DND-41 (cell line): ENCODE results near the gene NBEA.

ENCODE experiments used
- ATAC-seq: fragments of 200-7000 bp; cut with Tn5 transposase; 3 replicates; pipeline ENCODE4 v1.9.1; 2021; ENCODE audit warnings: low read depth; ENCODE audit not compliant: insufficient read depth
- DNase-seq: peaks from one replicate; pipeline ENCODE4 v3.0.0-alpha.2; 2020
- H2AFZ ChIP-seq: 2 replicates; pipeline ENCODE4 v1.6.0; 2012; ENCODE audit warnings: low read depth, low read length
- H3K27ac ChIP-seq: 2 replicates; pipeline ENCODE4 v1.5.1; 2012; ENCODE audit warnings: low read length, inconsistent platforms
- H3K27me3 ChIP-seq: fragments of 200-600 bp; sonication (generic); 2 replicates; pipeline ENCODE4 v1.6.0; 2012; ENCODE audit warnings: low read length, mild to moderate bottlenecking, inconsistent platforms; ENCODE audit not compliant: insufficient read depth, poor library complexity
- H3K36me3 ChIP-seq: 2 replicates; pipeline ENCODE4 v1.5.1; 2012; ENCODE audit warnings: low read length, inconsistent platforms; ENCODE audit not compliant: insufficient read depth
- H3K4me1 ChIP-seq: 2 replicates; pipeline ENCODE4 v1.5.1; 2012; ENCODE audit warnings: mild to moderate bottlenecking, low read length; ENCODE audit not compliant: insufficient read depth
- H3K4me2 ChIP-seq: 2 replicates; pipeline ENCODE4 v1.6.0; 2012; ENCODE audit warnings: mild to moderate bottlenecking, moderate library complexity, low read length, inconsistent platforms; ENCODE audit not compliant: insufficient read depth
- H3K4me3 ChIP-seq, 2 experiments: fragments of 200-600 bp in 1 of 2; shearing (Covaris generic) in 1 of 2; 2 replicates each; pipeline ENCODE4 v1.5.1; 2012 to 2016; ENCODE audit warnings: inconsistent platforms in 2 of 2, low read length in 2 of 2, mild to moderate bottlenecking in 2 of 2, low read depth in 1 of 2, moderate library complexity in 1 of 2
- H3K79me2 ChIP-seq: 2 replicates; pipeline ENCODE4 v1.6.0; 2012; ENCODE audit warnings: low read length, inconsistent platforms; ENCODE audit not compliant: insufficient read depth
- H3K9ac ChIP-seq: 2 replicates; pipeline ENCODE4 v1.6.0; 2012; ENCODE audit warnings: low read depth, mild to moderate bottlenecking, inconsistent platforms, low read length, moderate library complexity
- H3K9me3 ChIP-seq: 2 replicates; pipeline ENCODE4 v1.5.1; 2012; ENCODE audit warnings: low read length, moderate library complexity, mild to moderate bottlenecking, inconsistent platforms; ENCODE audit not compliant: insufficient read depth, severe bottlenecking
- H4K20me1 ChIP-seq: 2 replicates; pipeline ENCODE4 v1.6.0; 2012; ENCODE audit warnings: low read length; ENCODE audit not compliant: insufficient read depth
- CTCF ChIP-seq: IDR thresholded peaks from 2 replicates; pipeline ENCODE4 v1.5.1; 2012; ENCODE audit warnings: borderline replicate concordance, low read length, moderate library complexity, mild to moderate bottlenecking; ENCODE audit not compliant: poor library complexity, severe bottlenecking; ENCODE audit errors: extremely low read depth
- EZH2 ChIP-seq: IDR thresholded peaks from 3 replicates; pipeline ENCODE4 v1.6.1; 2012; ENCODE audit warnings: borderline replicate concordance, low read depth, mild to moderate bottlenecking, moderate library complexity, low read length, inconsistent platforms; ENCODE audit not compliant: severe bottlenecking

NBEA gene

GRCh38 chr13:35411059-35411744 lies 469.1 kb downstream of the NBEA start:
- H2AFZ ChIP-seq: no peak overlapping the region
- H3K9me3 ChIP-seq: no peaks in the 10 kb centered on the region
- no peaks in the 10 kb centered on the region for H4K20me1 ChIP-seq
- H3K27ac ChIP-seq: no peak overlapping the region
- no peaks in the 10 kb centered on the region for H3K36me3 ChIP-seq
- no peak overlapping the region for H3K9ac ChIP-seq
- no peaks in the 10 kb centered on the region for H3K4me1 ChIP-seq
- TF ChIP-seq EZH2: no peak
- TF ChIP-seq CTCF: no peak
- no peak for DNase-seq
- H3K4me2 ChIP-seq: no peak overlapping the region
- H3K79me2 ChIP-seq: no peaks in the 10 kb centered on the region
- no peak for ATAC-seq
- no peak overlapping the region for H3K4me3 ChIP-seq
- H3K27me3 ChIP-seq: no peaks in the 10 kb centered on the region

- Histone ChIP-seq H3K36me3 (no peaks in the 10 kb centered on the region), H3K4me1 (no peaks in the 10 kb centered on the region), H2AFZ (no peak overlapping the region), H3K27ac (no peak overlapping the region), H3K4me2 (no peak overlapping the region), H3K27me3 (no peaks in the 10 kb centered on the region), H4K20me1 (no peaks in the 10 kb centered on the region), H3K79me2 (no peaks in the 10 kb centered on the region), H3K4me3 (no peak overlapping the region), H3K9me3 (no peaks in the 10 kb centered on the region), H3K9ac (no peak overlapping the region)
- DNase-seq (no peak), ATAC-seq (no peak)
- TF ChIP-seq CTCF (no peak), EZH2 (no peak)
Observed at GRCh38 chr13:35448465-35448864, 506.4 kb downstream of the NBEA start.

- Histone ChIP-seq H2AFZ (no peak overlapping the region), H3K79me2 (no peaks in the 10 kb centered on the region), H3K9ac (no peak overlapping the region), H3K36me3 (no peaks in the 10 kb centered on the region), H3K4me1 (no peaks in the 10 kb centered on the region), H3K9me3 (no peaks in the 10 kb centered on the region), H3K27ac (no peak overlapping the region), H4K20me1 (no peaks in the 10 kb centered on the region), H3K4me3 (no peak overlapping the region), H3K4me2 (no peak overlapping the region), H3K27me3 (no peaks in the 10 kb centered on the region)
- DNase-seq (no peak), ATAC-seq (no peak)
- TF ChIP-seq EZH2 (no peak), CTCF (no peak)
Observed at GRCh38 chr13:35449821-35450220, 507.8 kb downstream of the NBEA start.

GRCh38 chr13:35455022-35455421 lies 513.0 kb downstream of the NBEA start:
- H3K36me3 ChIP-seq: no peaks in the 10 kb centered on the region
- TF ChIP-seq EZH2: no peak
- TF ChIP-seq CTCF: no peak
- H3K4me2 ChIP-seq: no peak overlapping the region
- H3K27ac ChIP-seq: no peak overlapping the region
- no peaks in the 10 kb centered on the region for H3K27me3 ChIP-seq
- DNase-seq (no peak), ATAC-seq (no peak)
- H3K4me3 ChIP-seq: no peak overlapping the region
- no peaks in the 10 kb centered on the region for H3K4me1 ChIP-seq
- H4K20me1 ChIP-seq: no peaks in the 10 kb centered on the region
- H3K9me3 ChIP-seq: no peaks in the 10 kb centered on the region
- no peak overlapping the region for H3K9ac ChIP-seq
- H3K79me2 ChIP-seq: no peaks in the 10 kb centered on the region
- no peak overlapping the region for H2AFZ ChIP-seq
